ENCODE measurements around the gene ATP8A2.

ATP8A2 gene

DNA sequence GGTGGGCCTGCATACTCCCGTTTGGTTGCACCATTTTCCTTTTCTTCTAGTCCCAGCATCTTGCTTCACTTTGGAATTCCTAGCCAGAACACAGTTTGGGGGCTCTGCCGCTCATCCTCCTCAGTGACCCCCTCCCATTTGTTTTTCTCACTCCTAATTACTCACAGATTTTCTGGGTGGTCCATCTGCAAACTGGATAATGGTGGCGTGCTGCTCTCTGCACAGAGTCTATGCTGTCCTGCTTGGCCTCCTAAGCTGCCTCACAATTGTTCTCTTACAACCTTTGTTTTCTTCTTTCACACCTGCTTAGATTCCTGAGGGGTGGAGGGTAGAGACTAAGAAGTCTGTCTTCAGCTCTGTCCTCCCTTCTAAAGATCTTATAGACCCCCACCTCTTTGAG is 599.3 kb downstream of the ATP8A2 start:
- Histone ChIP-seq H3K4me2 (ENCODE audit: low read depth, low read length) (no peak overlapping the region), H3K79me2 (ENCODE audit: low read length) (no peaks in the 10 kb centered on the region), H3K4me1 (ENCODE audit: low read length) (no peaks in the 10 kb centered on the region), H3F3A (ENCODE audit: insufficient read depth, low read length) (no peaks in the 10 kb centered on the region), H3K4me3 (ENCODE audit: low read length) (no peak overlapping the region), H3K9ac (ENCODE audit: low read length) (no peak overlapping the region), H3K9me3 (replicated peaks; ENCODE audit: insufficient read depth, low read length) (no peaks in the 10 kb centered on the region), H2AFZ (ENCODE audit: low read length) (no peak overlapping the region), H4K20me1 (ENCODE audit: insufficient read depth, low read length) (no peaks in the 10 kb centered on the region), H3K27me3 (replicated peaks; ENCODE audit: insufficient read depth, low read length) (no peaks in the 10 kb centered on the region), H3K27ac (ENCODE audit: low read length) (no peak overlapping the region), H3K9me2 (replicated peaks; ENCODE audit: insufficient read depth, low read length) (no peaks in the 10 kb centered on the region), H3K36me3 (replicated peaks; ENCODE audit: insufficient read depth, low read length) (no peaks in the 10 kb centered on the region)
- DNase-seq, result no peak
- TF ChIP-seq EZH2phosphoT487 (IDR thresholded peaks at IDR 0.05; ENCODE audit: low read length) (no peak), EZH2 (optimal IDR thresholded peaks at IDR 0.05; ENCODE audit: low read depth, low read length) (no peak)
- TF ChIP-seq, protein P1, sequence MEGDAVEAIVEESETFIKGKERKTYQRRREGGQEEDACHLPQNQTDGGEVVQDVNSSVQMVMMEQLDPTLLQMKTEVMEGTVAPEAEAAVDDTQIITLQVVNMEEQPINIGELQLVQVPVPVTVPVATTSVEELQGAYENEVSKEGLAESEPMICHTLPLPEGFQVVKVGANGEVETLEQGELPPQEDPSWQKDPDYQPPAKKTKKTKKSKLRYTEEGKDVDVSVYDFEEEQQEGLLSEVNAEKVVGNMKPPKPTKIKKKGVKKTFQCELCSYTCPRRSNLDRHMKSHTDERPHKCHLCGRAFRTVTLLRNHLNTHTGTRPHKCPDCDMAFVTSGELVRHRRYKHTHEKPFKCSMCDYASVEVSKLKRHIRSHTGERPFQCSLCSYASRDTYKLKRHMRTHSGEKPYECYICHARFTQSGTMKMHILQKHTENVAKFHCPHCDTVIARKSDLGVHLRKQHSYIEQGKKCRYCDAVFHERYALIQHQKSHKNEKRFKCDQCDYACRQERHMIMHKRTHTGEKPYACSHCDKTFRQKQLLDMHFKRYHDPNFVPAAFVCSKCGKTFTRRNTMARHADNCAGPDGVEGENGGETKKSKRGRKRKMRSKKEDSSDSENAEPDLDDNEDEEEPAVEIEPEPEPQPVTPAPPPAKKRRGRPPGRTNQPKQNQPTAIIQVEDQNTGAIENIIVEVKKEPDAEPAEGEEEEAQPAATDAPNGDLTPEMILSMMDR (IDR thresholded peaks at IDR 0.05; ENCODE audit: low read length), result no peak

DNA sequence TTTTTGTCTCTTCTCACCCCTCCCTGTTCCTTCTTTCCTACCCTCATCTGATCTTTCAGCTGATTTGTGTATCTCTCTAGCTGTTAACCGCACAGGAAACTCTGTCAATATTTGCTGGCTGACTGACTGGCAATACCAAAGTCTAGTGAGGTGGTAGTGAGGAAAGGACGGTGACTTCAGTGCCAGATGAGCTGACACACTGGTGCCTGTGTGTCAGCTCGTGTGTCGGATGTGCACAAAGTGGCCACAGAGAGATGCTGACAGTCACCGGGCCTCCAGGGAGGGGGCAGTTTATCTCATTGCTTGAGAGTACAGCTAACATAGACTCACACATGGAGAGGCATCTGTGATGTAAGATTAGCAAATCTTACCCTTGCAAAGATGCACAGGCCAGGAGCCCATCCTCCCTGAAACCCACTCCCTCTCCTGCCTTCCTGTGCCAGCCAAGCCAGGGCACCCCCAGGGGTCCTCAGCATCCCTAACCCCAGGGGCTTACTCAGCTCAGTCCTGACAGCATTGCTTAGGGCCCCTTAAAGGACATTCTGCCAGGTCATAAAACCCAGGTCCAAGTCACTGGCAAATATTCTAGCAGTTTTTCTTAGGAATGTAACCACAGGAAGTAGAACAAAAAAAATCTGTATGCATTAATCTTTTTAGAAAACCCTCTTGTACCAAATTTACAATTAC is 599.8 kb downstream of the ATP8A2 start:
- H3K9me2 ChIP-seq (replicated peaks; ENCODE audit: insufficient read depth, low read length), result no peaks in the 10 kb centered on the region
- no peaks in the 10 kb centered on the region for H4K20me1 ChIP-seq (ENCODE audit: insufficient read depth, low read length)
- no peak for DNase-seq
- H3K36me3 ChIP-seq (replicated peaks; ENCODE audit: insufficient read depth, low read length), result no peaks in the 10 kb centered on the region
- H3K27me3 ChIP-seq (replicated peaks; ENCODE audit: insufficient read depth, low read length), result no peaks in the 10 kb centered on the region
- H3K79me2 ChIP-seq (ENCODE audit: low read length), result no peaks in the 10 kb centered on the region
- TF ChIP-seq, protein P1 (IDR thresholded peaks at IDR 0.05; ENCODE audit: low read length), result no peak
- TF ChIP-seq EZH2phosphoT487 (IDR thresholded peaks at IDR 0.05; ENCODE audit: low read length) (no peak), EZH2 (optimal IDR thresholded peaks at IDR 0.05; ENCODE audit: low read depth, low read length) (no peak)
- H2AFZ ChIP-seq (ENCODE audit: low read length), result no peak overlapping the region
- no peaks in the 10 kb centered on the region for H3F3A ChIP-seq (ENCODE audit: insufficient read depth, low read length)
- no peaks in the 10 kb centered on the region for H3K9me3 ChIP-seq (replicated peaks; ENCODE audit: insufficient read depth, low read length)
- no peak overlapping the region for H3K4me2 ChIP-seq (ENCODE audit: low read depth, low read length)
- no peak overlapping the region for H3K9ac ChIP-seq (ENCODE audit: low read length)
- no peak overlapping the region for H3K4me3 ChIP-seq (ENCODE audit: low read length)
- H3K27ac ChIP-seq (ENCODE audit: low read length), result no peak overlapping the region
- H3K4me1 ChIP-seq (ENCODE audit: low read length), result no peaks in the 10 kb centered on the region

DNA sequence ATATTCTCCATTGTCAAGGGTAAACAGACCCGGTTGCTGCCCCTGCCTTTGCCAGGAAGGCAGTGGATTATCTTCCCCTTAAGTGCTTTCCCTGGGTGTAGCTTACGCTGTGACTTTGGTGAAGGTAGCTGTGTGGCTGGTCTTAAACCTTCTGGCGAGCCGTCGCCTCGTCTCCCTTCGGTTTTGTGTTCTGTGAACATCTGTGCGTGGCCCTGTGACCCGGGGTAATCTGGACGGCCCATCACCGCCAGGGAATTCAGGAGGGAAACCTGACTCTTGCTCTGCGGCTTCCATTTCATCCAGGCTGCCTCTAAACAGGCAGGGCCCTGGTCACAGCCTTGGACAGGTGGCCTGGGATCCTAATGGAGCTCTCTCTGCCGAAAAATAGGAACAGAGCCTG is 601.3 kb downstream of the ATP8A2 start:
- H3K79me2 ChIP-seq (ENCODE audit: low read length), result no peaks in the 10 kb centered on the region
- H3K36me3 ChIP-seq (replicated peaks; ENCODE audit: insufficient read depth, low read length), result no peaks in the 10 kb centered on the region
- no peaks in the 10 kb centered on the region for H3K27me3 ChIP-seq (replicated peaks; ENCODE audit: insufficient read depth, low read length)
- H3F3A ChIP-seq (ENCODE audit: insufficient read depth, low read length), result no peaks in the 10 kb centered on the region
- no peak overlapping the region for H3K4me3 ChIP-seq (ENCODE audit: low read length)
- no peak overlapping the region for H3K27ac ChIP-seq (ENCODE audit: low read length)
- H3K9me2 ChIP-seq (replicated peaks; ENCODE audit: insufficient read depth, low read length), result no peaks in the 10 kb centered on the region
- DNase-seq, result no peak
- H4K20me1 ChIP-seq (ENCODE audit: insufficient read depth, low read length), result no peaks in the 10 kb centered on the region
- H3K9me3 ChIP-seq (replicated peaks; ENCODE audit: insufficient read depth, low read length), result no peaks in the 10 kb centered on the region
- H3K4me1 ChIP-seq (ENCODE audit: low read length), result no peaks in the 10 kb centered on the region
- TF ChIP-seq EZH2phosphoT487 (IDR thresholded peaks at IDR 0.05; ENCODE audit: low read length) (no peak), EZH2 (optimal IDR thresholded peaks at IDR 0.05; ENCODE audit: low read depth, low read length) (no peak)
- TF ChIP-seq, protein P1 (IDR thresholded peaks at IDR 0.05; ENCODE audit: low read length), result no peak
- no peak overlapping the region for H2AFZ ChIP-seq (ENCODE audit: low read length)
- H3K4me2 ChIP-seq (ENCODE audit: low read depth, low read length), result no peak overlapping the region
- H3K9ac ChIP-seq (ENCODE audit: low read length), result no peak overlapping the region

Measured in MM.1S (cell line).